Measurements from ENCODE around the gene EZR. TPM values are rescaled to one million over a fixed set of nuclear protein-coding genes. Genes with fewer than 3 reads are reported as not detected.

Gene EZR
- total and polyA plus RNA-seq, 9 of the 15 experiments (the other 6 are each of a cell fraction or from before 2014, with no cell fraction given) = 36.5 to 162 (median 104) TPM

DNA sequence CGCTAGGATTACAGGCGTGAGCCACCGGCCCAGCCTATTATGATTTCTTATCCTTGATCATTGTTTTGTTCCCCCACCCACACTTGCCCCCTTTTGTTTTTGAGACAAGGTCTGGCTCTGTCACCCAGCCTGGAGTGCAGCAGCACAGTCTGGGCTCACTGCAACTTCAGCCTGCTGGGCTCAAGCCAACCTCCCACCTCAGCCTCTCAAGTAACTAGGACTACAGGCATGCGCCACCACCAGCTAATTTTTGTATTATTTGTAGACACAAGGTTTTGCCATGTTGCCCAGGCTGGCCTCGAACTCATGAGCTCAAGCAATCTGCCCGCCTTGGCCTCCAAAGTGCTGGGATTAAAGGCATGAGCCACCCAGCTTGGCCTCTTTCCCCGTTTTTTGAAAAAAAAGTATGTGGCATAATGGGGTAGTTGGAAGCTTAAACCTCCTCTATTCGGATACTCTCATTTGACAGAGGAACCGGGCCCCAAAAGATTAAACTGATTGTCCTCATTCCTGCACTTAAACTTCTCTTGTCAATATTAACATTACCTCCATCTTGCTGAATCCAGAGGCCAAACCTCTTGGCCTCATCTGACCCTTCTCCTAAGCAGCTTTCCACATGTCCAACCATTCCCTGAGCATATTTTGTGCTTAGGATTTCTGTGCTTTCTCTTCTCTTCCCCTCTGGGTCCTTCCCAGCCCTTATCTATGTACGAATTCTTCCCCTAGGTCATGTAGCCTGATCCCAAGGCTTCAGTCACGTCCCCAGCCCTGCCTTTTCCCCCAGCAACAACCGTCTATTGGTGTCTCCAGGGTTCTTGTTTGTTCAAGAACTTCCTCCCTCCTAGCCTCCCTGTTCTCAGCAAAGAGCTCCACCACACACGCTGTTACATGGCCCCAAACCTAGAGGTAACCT is 6.1 kb upstream of the EZR start (continued):
- TF ChIP-seq, protein P1, sequence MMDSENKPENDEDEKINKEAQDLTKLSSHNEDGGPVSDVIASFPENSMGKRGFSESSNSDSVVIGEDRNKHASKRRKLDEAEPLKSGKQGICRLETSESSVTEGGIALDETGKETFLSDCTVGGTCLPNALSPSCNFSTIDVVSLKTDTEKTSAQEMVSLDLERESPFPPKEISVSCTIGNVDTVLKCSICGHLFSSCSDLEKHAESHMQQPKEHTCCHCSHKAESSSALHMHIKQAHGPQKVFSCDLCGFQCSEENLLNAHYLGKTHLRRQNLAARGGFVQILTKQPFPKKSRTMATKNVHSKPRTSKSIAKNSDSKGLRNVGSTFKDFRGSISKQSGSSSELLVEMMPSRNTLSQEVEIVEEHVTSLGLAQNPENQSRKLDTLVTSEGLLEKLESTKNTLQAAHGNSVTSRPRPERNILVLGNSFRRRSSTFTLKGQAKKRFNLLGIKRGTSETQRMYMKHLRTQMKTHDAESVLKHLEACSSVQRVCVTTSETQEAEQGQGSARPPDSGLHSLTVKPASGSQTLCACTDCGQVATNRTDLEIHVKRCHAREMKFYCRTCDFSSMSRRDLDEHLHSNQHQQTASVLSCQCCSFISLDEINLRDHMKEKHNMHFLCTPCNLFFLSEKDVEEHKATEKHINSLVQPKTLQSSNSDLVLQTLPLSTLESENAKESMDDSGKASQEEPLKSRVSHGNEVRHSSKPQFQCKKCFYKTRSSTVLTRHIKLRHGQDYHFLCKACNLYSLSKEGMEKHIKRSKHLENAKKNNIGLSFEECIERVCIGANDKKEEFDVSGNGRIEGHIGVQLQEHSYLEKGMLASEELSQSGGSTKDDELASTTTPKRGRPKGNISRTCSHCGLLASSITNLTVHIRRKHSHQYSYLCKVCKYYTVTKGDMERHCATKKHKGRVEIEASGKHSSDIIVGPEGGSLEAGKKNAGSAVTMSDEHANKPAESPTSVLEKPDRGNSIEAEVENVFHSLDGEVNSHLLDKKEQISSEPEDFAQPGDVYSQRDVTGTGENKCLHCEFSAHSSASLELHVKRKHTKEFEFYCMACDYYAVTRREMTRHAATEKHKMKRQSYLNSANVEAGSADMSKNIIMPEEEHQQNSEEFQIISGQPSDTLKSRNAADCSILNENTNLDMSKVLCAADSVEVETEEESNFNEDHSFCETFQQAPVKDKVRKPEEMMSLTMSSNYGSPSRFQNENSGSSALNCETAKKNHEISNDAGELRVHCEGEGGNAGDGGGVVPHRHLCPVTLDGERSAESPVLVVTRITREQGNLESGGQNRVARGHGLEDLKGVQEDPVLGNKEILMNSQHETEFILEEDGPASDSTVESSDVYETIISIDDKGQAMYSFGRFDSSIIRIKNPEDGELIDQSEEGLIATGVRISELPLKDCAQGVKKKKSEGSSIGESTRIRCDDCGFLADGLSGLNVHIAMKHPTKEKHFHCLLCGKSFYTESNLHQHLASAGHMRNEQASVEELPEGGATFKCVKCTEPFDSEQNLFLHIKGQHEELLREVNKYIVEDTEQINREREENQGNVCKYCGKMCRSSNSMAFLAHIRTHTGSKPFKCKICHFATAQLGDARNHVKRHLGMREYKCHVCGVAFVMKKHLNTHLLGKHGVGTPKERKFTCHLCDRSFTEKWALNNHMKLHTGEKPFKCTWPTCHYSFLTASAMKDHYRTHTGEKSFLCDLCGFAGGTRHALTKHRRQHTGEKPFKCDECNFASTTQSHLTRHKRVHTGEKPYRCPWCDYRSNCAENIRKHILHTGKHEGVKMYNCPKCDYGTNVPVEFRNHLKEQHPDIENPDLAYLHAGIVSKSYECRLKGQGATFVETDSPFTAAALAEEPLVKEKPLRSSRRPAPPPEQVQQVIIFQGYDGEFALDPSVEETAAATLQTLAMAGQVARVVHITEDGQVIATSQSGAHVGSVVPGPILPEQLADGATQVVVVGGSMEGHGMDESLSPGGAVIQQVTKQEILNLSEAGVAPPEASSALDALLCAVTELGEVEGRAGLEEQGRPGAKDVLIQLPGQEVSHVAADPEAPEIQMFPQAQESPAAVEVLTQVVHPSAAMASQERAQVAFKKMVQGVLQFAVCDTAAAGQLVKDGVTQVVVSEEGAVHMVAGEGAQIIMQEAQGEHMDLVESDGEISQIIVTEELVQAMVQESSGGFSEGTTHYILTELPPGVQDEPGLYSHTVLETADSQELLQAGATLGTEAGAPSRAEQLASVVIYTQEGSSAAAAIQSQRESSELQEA (IDR thresholded peaks at IDR 0.05; ENCODE audit: low read depth) = no peak
- TF ChIP-seq ZC3H8 (IDR thresholded peaks at IDR 0.05) (no peak), CTBP1 (IDR thresholded peaks at IDR 0.05; ENCODE audit: borderline replicate concordance) (no peak), EP400 (IDR thresholded peaks at IDR 0.05) (0 out of 2 replicates have a peak, but pooled peaks have one; percentile 45), ARID1B (IDR thresholded peaks at IDR 0.05) (peak; percentile 49), PYGO2 (tag; IDR thresholded peaks at IDR 0.05) (no peak), SRF (CRISPR knock-in tag; IDR thresholded peaks at IDR 0.05) (peak in 1 of 2 experiments; percentile 17; a peak in 1 of 4 replicates), ZNF134 (CRISPR knock-in tag; conservative IDR thresholded peaks at IDR 0.05) (no peak), TEAD4 (IDR thresholded peaks at IDR 0.05; ENCODE audit: low read length) (peak; percentile 22; the same call in 1 of the 2 replicates), TEAD4 (CRISPR knock-in tag; IDR thresholded peaks at IDR 0.05; ENCODE audit: borderline replicate concordance) (no peak), PTRF (tag; IDR thresholded peaks at IDR 0.05) (peak; percentile 60; the same call in 1 of the 2 replicates), RNF2 (IDR thresholded peaks at IDR 0.05) (no peak)
- TF ChIP-seq, protein P2, sequence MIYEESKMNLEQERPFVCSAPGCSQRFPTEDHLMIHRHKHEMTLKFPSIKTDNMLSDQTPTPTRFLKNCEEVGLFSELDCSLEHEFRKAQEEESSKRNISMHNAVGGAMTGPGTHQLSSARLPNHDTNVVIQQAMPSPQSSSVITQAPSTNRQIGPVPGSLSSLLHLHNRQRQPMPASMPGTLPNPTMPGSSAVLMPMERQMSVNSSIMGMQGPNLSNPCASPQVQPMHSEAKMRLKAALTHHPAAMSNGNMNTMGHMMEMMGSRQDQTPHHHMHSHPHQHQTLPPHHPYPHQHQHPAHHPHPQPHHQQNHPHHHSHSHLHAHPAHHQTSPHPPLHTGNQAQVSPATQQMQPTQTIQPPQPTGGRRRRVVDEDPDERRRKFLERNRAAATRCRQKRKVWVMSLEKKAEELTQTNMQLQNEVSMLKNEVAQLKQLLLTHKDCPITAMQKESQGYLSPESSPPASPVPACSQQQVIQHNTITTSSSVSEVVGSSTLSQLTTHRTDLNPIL (CRISPR knock-in tag; IDR thresholded peaks at IDR 0.05) = no peak
- TF ChIP-seq, protein P3, sequence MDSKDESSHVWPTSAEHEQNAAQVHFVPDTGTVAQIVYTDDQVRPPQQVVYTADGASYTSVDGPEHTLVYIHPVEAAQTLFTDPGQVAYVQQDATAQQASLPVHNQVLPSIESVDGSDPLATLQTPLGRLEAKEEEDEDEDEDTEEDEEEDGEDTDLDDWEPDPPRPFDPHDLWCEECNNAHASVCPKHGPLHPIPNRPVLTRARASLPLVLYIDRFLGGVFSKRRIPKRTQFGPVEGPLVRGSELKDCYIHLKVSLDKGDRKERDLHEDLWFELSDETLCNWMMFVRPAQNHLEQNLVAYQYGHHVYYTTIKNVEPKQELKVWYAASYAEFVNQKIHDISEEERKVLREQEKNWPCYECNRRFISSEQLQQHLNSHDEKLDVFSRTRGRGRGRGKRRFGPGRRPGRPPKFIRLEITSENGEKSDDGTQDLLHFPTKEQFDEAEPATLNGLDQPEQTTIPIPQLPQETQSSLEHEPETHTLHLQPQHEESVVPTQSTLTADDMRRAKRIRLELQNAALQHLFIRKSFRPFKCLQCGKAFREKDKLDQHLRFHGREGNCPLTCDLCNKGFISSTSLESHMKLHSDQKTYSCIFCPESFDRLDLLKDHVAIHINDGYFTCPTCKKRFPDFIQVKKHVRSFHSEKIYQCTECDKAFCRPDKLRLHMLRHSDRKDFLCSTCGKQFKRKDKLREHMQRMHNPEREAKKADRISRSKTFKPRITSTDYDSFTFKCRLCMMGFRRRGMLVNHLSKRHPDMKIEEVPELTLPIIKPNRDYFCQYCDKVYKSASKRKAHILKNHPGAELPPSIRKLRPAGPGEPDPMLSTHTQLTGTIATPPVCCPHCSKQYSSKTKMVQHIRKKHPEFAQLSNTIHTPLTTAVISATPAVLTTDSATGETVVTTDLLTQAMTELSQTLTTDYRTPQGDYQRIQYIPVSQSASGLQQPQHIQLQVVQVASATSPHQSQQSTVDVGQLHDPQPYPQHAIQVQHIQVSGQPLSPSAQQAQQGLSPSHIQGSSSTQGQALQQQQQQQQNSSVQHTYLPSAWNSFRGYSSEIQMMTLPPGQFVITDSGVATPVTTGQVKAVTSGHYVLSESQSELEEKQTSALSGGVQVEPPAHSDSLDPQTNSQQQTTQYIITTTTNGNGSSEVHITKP (IDR thresholded peaks at IDR 0.05; ENCODE audit: partially characterized antibody) = peak; percentile 60
